ENCODE results near the gene ABCA3. TPM values are rescaled to one million over a fixed set of nuclear protein-coding genes. Genes with fewer than 3 reads are reported as not detected.
A peak's percentile ranks its signal among the peaks of the same experiment; 100 is the strongest.

The ABCA3 gene
- total RNA-seq, 2 donors from 2014 or later: 8.3 to 10.5 TPM

DNA sequence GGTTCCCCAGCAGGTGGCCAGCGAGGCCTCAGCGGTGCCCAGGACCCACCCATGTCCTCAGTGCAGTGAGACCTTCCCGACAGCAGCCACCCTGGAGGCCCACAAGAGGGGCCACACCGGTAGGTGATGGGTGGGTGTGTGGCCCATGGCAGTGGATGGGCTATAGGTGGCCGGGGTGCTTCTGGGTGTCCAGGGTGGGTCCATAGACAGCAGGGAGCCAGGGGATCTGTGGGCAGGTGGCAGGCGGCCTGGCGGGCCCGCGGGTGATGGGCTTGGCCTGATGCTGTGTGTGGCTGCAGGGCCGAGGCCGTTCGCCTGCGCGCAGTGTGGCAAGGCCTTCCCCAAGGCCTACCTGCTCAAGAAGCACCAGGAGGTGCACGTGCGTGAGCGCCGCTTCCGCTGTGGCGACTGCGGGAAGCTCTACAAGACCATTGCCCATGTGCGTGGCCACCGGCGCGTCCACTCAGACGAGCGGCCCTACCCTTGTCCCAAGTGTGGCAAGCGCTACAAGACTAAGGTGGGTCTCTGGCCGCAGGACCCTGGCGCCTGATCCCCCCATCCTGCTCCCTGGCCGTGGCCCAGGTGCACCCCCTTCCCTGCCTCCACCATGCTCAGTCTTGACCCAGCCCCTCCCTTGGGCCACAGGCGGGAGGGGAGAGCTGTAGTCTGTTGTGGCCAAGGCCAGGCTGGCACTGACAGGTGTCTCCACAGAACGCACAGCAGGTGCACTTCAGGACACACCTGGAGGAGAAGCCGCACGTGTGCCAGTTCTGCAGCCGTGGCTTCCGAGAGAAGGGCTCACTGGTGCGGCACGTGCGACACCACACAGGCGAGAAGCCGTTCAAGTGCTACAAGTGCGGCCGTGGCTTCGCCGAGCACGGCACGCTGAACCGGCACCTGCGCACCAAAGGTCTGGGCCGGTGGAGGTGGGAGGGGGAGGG lies 106.4 kb downstream of the ABCA3 start:
- Mint-ChIP-seq H3K4me3 (no peak overlapping the region), H3K27me3 (no peaks in the 10 kb centered on the region), H3K36me3 (ENCODE audit: low read depth) (peaks cover 4% of the 10 kb centered on the region), H3K4me1 (peaks cover 3% of the 10 kb centered on the region), H3K27ac (no peak overlapping the region)
- no peak for ATAC-seq
- no peak for DNase-seq
- H3K9me3 ChIP-seq (ENCODE audit: control insufficient read depth, low read length, poor library complexity, severe bottlenecking): no peaks in the 10 kb centered on the region

DNA sequence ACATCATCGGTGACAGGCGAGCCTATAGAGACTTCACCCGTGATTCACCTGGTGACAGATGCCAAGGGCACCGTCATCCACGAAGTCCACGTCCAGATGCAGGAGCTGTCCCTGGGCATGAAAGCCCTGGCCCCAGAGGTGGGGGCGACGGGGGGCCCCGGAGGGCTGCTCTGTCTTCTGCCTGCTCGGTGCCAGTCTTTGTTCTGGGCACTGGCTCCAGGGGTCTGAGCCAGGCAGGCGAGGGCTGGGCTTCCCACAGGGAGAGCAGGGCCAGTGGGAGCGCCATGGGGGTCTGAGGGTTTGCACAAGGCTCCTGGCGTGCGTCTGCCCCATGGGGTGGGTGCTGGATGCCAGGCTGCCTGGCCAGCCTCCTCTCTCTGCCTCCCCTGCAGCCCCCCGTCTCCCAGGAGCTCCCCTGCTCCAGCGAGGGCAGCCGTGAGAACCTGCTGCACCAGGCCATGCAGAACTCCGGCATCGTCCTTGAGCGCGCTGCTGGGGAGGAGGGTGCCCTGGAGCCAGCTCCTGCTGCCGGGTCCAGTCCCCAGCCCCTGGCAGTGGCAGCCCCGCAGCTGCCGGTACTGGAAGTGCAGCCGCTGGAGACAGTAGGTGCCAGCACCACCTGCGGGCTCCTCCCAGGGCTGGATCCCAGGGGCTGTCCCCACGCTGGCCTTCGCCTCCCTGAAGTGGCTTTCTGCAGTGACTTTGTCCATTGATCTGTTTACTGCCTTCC lies 107.3 kb downstream of the ABCA3 start:
- no peak for ATAC-seq
- Mint-ChIP-seq H3K27ac (no peak overlapping the region), H3K4me1 (peaks cover 3% of the 10 kb centered on the region), H3K36me3 (ENCODE audit: low read depth) (peaks cover 4% of the 10 kb centered on the region), H3K27me3 (no peaks in the 10 kb centered on the region), H3K4me3 (no peak overlapping the region)
- no peak for DNase-seq
- no peaks in the 10 kb centered on the region for H3K9me3 ChIP-seq (ENCODE audit: control insufficient read depth, low read length, poor library complexity, severe bottlenecking)

DNA sequence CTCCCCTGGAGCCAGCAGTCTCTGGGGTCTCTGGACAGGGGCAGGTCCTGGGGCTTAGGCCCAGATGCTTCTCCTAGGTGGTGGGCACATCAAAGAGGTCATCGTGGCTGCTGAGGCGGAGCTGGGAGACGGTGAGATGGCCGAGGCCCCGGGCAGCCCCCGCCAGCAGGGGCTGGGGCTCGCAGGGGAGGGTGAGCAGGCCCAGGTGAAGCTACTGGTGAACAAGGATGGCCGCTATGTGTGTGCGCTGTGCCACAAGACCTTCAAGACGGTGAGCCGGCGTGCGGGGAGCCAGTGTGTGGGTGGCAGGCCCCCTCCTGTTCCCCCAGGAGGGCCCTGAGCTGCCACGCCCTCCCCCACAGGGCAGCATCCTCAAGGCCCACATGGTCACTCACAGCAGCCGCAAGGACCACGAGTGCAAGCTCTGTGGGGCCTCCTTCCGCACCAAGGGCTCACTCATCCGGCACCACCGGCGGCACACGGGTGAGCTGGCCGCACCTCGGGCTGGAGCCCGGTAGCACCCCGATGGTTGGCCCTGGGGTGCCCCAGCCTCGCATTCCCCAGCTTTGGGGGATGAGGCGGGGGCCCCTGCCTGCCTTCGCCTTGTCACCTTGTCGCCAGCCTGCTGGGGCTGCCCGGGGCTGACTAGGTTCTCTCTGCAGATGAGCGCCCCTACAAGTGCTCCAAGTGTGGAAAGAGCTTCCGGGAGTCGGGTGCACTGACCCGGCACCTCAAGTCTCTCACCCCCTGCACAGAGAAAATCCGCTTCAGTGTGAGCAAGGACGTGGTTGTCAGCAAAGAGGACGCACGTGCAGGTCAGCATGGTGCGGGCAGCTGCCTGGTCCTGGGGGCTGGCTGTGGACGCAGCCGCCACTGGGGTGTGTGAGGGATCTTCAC lies 108.2 kb downstream of the ABCA3 start:
- Mint-ChIP-seq H3K27ac (no peak overlapping the region), H3K4me1 (peaks cover 3% of the 10 kb centered on the region), H3K4me3 (no peak overlapping the region), H3K27me3 (no peaks in the 10 kb centered on the region), H3K36me3 (ENCODE audit: low read depth) (peaks cover 4% of the 10 kb centered on the region)
- H3K9me3 ChIP-seq (ENCODE audit: control insufficient read depth, low read length, poor library complexity, severe bottlenecking): no peaks in the 10 kb centered on the region
- ATAC-seq (no peak), DNase-seq (no peak)

DNA sequence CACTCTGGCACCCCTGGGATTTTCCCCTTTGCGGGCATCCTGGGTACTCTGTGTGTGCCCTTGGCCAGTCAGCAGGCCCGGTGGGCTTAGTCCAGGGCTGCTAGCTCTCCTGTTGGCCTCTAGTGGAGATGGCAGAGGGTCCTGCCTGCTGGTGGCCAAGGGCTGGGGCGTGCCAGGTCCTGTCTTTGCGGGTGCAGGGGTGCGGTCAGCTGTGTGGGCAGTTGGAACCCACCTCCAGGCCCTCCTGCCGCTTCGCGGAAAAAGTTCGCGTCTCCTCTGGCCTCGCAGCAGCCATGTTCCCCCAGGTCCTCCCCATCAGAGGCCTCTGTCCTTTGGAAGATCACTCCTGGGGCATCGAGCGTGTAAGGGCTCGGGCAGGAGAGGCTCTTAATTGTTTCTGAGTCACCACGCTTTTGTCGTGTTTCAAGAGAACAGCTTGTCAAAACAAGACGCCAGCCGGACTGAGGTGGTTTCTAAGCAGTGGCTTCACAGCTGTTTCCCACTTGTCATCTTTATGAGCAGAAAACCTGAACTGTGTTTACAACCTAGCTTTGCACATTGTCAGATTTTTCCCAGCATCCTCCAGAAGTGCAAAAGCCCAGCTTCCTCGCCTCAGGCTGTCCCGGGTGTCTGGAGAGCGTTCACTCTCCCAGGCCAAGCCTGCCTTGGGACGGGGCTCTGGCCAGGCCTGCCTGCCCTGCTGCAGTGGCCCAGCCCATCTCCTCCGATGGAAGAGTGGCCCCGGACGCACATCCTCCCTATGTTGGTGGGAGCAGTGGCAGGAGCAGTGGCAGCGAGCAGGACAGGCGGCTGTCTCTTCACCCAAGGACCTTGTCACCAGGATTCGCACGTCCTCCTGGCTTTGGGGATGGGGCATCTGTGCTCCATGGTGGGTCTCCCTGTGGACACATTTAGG lies 109.3 kb downstream of the ABCA3 start:
- Mint-ChIP-seq H3K27me3 (no peaks in the 10 kb centered on the region), H3K4me1 (peaks cover 6% of the 10 kb centered on the region), H3K36me3 (ENCODE audit: low read depth) (peaks cover 4% of the 10 kb centered on the region), H3K27ac (no peak overlapping the region), H3K4me3 (no peak overlapping the region)
- no peak for DNase-seq
- no peaks in the 10 kb centered on the region for H3K9me3 ChIP-seq (ENCODE audit: control insufficient read depth, low read length, poor library complexity, severe bottlenecking)
- ATAC-seq: no peak

DNA sequence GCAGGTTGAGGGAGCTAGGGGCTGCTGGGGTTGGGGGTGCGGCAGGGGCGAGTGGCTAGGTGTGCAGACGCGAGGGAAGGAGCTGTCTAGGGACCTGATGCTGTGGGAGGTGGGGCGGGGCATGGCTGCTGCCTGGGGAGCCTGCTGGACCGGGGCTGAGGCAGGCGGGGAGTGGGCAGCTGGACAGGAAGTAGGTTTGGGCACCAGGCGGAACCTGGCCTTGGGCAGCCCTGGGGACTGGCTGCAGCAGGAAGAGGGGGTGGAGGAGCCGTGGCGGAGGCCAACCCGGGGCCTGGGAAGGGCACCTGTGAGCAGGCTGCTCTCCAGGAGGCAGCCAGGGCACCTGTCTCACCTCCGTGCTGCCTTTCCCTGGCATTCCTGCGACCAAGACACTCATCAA lies 110.2 kb downstream of the ABCA3 start:
- Mint-ChIP-seq H3K36me3 (ENCODE audit: low read depth) (peaks cover 4% of the 10 kb centered on the region), H3K27me3 (no peaks in the 10 kb centered on the region), H3K27ac (no peak overlapping the region), H3K4me3 (peak overlapping the region; percentile 43), H3K4me1 (peaks cover 5% of the 10 kb centered on the region)
- H3K9me3 ChIP-seq (ENCODE audit: control insufficient read depth, low read length, poor library complexity, severe bottlenecking): no peaks in the 10 kb centered on the region
- no peak for ATAC-seq
- no peak for DNase-seq

DNA sequence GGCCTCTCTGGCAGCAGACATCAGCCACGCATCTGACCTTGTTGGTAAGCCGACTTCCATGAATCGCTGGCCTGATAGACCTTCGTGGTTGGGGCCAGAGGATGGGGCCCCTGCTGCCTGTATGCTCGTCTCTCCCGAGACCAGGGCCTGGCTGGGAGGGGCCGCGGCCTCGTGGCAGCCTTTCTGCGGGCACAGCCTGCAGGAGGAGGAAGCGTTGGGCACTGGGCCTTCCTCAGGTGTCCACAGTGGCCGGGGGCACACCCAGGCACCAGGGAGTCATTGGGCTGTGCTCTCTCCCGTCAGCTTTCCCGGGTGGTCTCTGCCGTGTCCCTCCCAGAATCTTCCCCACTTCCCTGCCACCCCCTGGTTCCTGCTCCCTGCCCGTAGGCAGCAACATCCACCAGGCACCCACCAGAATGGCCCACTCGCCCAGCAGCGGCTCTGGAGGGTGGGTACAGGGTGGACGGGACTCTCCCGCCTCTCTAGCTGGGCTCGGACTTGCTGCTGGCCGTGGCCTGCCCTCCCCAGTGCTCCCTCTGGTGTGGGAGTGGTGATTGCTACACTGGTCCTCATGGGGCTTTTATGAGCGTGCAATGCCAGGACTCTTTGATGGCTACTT lies 110.8 kb downstream of the ABCA3 start:
- peak overlapping the region; percentile 43 for H3K4me3 Mint-ChIP-seq
- H3K27ac Mint-ChIP-seq: no peak overlapping the region
- DNase-seq (no peak), ATAC-seq (no peak)
- no peaks in the 10 kb centered on the region for H3K27me3 Mint-ChIP-seq
- peaks cover 3% of the 10 kb centered on the region for H3K4me1 Mint-ChIP-seq
- H3K36me3 Mint-ChIP-seq (ENCODE audit: low read depth): peaks cover 4% of the 10 kb centered on the region
- H3K9me3 ChIP-seq (ENCODE audit: control insufficient read depth, low read length, poor library complexity, severe bottlenecking): no peaks in the 10 kb centered on the region

DNA sequence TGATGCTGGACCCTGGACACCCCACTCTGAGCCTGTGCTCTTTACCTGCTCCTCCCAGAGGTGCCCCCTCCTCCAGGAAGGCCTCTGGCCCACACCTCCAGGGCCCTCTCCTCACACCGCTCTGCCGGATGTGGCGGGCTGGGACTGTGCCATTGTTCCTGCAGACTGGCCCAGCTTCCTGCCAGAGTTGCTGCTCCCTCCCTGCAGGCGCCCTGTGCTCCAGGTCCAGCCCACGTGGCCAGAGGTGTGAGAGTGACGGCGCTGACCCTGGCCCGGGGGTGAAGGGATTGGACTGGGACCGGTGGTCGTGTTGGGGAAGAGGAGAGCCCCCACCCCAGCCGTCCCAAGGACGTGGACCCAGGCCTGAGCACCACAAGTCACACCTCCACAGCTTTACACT lies 111.4 kb downstream of the ABCA3 start:
- DNase-seq (no peak), ATAC-seq (no peak)
- no peak overlapping the region for H3K27ac Mint-ChIP-seq
- no peak overlapping the region for H3K4me3 Mint-ChIP-seq
- H3K27me3 Mint-ChIP-seq: no peaks in the 10 kb centered on the region
- no peaks in the 10 kb centered on the region for H3K9me3 ChIP-seq (ENCODE audit: control insufficient read depth, low read length, poor library complexity, severe bottlenecking)
- peaks cover 5% of the 10 kb centered on the region for H3K4me1 Mint-ChIP-seq
- peaks cover 4% of the 10 kb centered on the region for H3K36me3 Mint-ChIP-seq (ENCODE audit: low read depth)

DNA sequence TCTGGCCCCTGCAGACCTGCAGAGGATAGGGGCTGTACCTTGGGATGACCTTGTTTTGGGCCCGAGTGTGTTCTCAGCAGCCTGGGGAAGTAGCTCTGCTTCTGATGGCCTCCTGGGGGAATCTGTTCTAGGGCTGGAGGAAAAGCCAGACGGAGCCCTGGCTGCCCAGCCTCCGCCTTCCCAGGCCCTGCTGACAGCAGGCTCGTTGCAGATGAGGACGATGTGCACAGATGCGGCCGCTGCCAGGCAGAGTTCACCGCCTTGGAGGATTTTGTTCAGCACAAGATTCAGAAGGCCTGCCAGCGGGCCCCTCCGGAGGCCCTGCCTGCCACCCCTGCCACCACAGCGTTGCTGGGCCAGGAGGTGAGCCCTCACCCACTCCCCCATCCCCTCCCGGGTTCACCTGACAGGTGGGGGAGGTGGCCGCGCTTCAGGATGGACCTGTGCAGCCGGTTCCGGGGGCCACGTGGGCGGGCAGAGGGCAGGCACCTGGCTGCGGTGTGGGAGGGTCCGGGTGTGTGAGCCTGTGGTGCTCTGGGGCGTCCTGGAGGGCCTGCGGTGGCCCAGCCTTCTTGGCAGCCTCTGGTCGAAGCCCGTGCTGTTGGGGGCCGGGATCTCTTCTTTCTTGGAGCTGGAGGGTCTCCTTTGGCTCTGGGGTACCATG lies 112.2 kb downstream of the ABCA3 start:
- Mint-ChIP-seq H3K27me3 (no peaks in the 10 kb centered on the region), H3K4me1 (peaks cover 7% of the 10 kb centered on the region), H3K27ac (no peak overlapping the region), H3K36me3 (ENCODE audit: low read depth) (peaks cover 2% of the 10 kb centered on the region), H3K4me3 (no peak overlapping the region)
- DNase-seq (no peak), ATAC-seq (no peak)
- H3K9me3 ChIP-seq (ENCODE audit: control insufficient read depth, low read length, poor library complexity, severe bottlenecking): no peaks in the 10 kb centered on the region

DNA sequence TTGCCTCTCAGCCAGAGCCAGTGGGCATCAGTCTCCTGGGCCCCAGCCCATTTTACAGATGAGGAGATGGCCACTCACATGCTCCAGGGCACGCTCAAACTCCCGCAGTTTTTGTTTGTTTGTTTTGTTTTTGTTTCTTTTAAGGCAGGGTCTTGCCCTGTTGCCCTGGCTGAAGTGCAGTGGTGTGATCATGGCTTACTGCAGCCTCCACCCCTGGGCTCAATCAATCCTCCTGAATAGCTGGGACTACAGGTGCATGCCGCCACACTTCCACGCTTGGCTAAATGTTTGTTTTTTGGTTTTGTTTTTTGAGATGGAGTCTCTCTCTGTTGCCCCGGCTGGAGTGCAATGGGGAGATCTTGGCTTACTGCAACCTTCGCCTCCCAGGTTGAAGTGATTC lies 113.6 kb downstream of the ABCA3 start:
- Mint-ChIP-seq H3K27ac (no peak overlapping the region), H3K4me3 (peak overlapping the region; percentile 67)
- no peak for ATAC-seq

DNA sequence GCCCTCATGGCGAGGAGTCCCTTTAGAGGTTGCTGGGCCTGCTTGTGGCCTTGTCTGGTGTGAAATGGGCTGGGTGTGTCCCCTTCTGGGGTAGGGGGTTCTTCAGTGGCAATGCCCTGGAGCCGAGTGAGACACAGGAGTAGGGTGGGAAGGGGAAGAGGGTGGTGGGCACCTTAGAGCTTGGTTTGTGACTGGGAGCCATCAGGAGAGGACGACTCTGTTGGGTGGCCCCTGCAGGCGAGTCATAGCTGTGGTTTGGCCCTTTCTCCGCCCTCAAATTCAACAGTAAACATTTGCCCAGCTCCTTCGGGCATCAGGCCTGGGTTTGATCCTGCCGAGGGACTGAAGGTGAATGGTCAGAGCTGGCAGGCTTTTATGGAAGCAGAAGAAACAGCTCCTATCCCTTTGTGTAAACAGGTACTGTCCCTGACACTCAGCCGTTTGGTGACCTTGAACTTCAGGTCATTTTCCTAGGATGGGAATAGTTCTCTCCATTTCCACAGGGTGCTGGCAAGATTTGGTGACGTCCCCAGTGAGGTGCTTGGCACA lies 114.2 kb downstream of the ABCA3 start:
- H3K27ac Mint-ChIP-seq: no peak overlapping the region
- H3K4me1 Mint-ChIP-seq: peaks cover 9% of the 10 kb centered on the region
- H3K9me3 ChIP-seq (ENCODE audit: control insufficient read depth, low read length, poor library complexity, severe bottlenecking): no peaks in the 10 kb centered on the region
- peak overlapping the region; percentile 25 for H3K4me3 Mint-ChIP-seq
- H3K36me3 Mint-ChIP-seq (ENCODE audit: low read depth): peaks cover 2% of the 10 kb centered on the region
- DNase-seq: no peak
- H3K27me3 Mint-ChIP-seq: no peaks in the 10 kb centered on the region
- no peak for ATAC-seq

More for the DNA sequence above, 113.6 kb downstream of the ABCA3 start:
- Mint-ChIP-seq H3K27me3 (no peaks in the 10 kb centered on the region), H3K36me3 (ENCODE audit: low read depth) (peaks cover 2% of the 10 kb centered on the region), H3K4me1 (peaks cover 9% of the 10 kb centered on the region)
- no peaks in the 10 kb centered on the region for H3K9me3 ChIP-seq (ENCODE audit: control insufficient read depth, low read length, poor library complexity, severe bottlenecking)
- no peak for DNase-seq
